ENCODE measurements around the gene PPP3CA.
"Not testable (repeated sequence)": the region's sequence is repeated elsewhere in the genome, so short reads cannot be mapped to it uniquely, and the experiment has no call there.

The PPP3CA gene

GRCh38 chr4:101254776-101255175 lies 92.5 kb downstream of the PPP3CA start:
- no peak for DNase-seq (ENCODE audit: low spot score)

- no peak for DNase-seq (ENCODE audit: low spot score)
Measured at GRCh38 chr4:101253121-101253520, 94.2 kb downstream of the PPP3CA start.

GRCh38 chr4:101252721-101253120 lies 94.6 kb downstream of the PPP3CA start:
- no peak for DNase-seq (ENCODE audit: low spot score)

- no peak for DNase-seq (ENCODE audit: low spot score)
Measured at GRCh38 chr4:101251261-101251660, 96.1 kb downstream of the PPP3CA start.

DNA sequence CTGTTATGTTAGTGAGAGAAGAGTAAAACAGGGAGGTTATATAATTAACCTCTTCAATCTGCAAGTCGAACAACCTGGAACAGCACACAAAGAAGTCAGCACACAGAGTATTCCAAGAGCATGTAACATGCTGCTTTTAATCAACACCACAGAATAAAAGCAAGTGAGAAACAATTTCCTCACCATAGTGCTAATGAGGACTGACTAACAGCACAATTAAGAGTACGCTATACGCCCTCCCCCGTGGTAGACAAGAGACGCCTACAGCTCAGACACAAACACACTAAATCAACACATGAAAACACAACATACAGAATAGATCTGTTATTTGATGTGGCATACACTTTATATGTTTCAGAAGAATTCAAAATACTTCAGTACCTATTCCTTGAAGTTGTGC lies 103.0 kb downstream of the PPP3CA start:
- no peak for DNase-seq (ENCODE audit: low spot score)

GRCh38 chr4:101242441-101242840 lies 104.9 kb downstream of the PPP3CA start:
- no peak for DNase-seq (ENCODE audit: low spot score)

GRCh38 chr4:101240099-101240498 lies 107.2 kb downstream of the PPP3CA start:
- DNase-seq (ENCODE audit: low spot score) = no peak

GRCh38 chr4:101239665-101240064 lies 107.7 kb downstream of the PPP3CA start:
- no peak for DNase-seq (ENCODE audit: low spot score)

GRCh38 chr4:101238706-101239105 lies 108.6 kb downstream of the PPP3CA start:
- DNase-seq (ENCODE audit: low spot score) = no peak

GRCh38 chr4:101237773-101238172 lies 109.6 kb downstream of the PPP3CA start:
- no peak for DNase-seq (ENCODE audit: low spot score)

DNA sequence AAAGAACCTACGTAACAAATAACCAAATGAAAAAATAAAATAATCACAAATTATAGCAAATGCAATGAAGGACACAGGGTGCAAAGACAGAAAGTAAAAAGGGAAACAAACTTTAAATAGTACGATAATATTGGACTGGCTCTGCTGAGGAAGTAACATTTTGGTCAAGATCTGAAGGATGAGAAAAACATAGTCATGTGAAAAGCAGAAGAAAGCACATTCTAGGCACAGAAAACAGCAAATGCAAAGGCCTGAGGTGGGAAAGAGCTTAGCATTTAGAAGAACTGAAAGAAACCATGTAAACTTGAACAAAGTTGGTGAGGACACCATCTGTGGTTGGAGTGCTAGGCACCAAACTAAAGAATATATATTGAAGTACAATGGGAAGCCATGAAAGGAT lies 111.2 kb downstream of the PPP3CA start:
- DNase-seq (ENCODE audit: low spot score) = no peak

DNA sequence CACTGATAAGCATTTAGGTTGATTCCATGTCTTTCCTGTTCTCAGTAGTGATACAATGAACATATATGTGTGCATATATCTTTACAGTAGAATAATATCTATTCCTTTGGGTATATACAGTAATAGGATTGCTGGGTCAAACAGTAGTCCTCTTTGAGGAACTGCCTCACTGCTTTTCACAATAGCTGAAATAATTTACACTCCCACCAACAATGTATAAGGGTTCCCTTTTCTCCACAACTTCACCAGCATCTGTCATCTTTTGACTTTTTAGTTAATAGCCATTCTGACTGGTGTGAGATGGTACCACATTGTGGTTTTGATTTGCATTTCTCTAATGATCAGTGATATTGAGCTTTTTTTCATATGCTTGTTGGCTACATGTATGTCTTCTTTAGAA lies 113.2 kb downstream of the PPP3CA start:
- DNase-seq (ENCODE audit: low spot score) = not testable (repeated sequence)

GRCh38 chr4:101232074-101232776 lies 115.1 kb downstream of the PPP3CA start:
- DNase-seq (ENCODE audit: low spot score) = no peak

GRCh38 chr4:101230801-101231426 lies 116.4 kb downstream of the PPP3CA start:
- DNase-seq (ENCODE audit: low spot score) = no peak

DNA sequence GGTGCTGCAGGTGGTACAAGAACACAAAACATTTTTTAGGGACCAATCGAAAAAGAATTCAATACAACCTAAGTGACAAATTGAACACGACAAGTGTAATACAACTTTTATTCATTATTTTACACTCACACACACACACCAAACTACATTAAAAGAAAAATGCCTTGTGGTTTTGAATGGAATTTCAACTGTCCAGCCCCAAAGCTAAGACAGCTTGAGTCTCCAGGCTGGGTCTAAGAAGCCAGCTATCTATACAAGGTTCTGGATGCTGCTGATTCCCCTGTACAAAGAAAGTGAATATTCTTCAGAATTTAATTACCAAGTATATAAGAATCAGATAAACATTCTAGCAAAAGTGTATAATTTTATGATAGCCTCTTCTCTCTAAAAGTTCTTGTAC lies 118.2 kb downstream of the PPP3CA start:
- no peak for DNase-seq (ENCODE audit: low spot score)

- no peak for DNase-seq (ENCODE audit: low spot score)
Measured at GRCh38 chr4:101227715-101228114, 119.6 kb downstream of the PPP3CA start.

DNA sequence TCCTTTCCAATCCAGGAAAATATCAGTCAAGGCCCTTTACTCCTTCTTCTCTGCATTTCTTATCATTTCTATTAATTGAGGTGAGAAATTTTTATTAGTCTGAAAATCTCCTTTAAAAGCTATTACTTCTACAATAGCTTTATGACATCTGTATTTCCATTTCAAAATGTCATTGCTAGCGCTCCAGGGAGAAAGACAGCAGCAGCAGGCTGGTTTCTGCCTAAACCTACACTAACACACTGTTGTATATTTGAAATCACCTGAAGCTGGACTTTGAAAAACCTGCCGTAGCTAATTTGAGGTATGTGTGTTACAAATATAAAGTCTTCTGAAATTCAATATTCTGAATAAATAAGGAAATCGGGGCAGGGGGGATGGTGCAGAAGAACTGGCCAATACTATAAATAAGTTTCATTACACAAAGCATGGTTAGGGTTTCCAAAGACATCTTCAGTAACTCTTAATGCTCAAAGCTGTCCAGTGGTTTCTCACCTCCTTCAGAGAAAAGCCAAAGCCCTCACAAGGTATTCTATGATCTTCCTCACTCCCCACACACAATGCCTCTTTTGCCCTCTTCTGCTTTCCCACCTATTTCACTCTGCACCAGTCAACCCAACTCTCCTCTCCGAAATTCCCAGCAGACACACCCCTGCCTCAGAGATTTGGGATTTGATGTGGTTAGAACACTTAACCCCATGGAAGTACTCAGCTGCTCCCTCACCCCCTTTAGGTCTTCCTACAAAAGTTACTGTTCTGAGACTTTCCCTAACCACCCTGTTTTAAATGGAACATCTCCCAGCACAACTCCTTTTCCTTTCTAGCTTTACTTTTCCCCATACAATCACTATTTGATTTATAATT lies 122.7 kb downstream of the PPP3CA start:
- no peak for DNase-seq (ENCODE audit: low spot score)

DNA sequence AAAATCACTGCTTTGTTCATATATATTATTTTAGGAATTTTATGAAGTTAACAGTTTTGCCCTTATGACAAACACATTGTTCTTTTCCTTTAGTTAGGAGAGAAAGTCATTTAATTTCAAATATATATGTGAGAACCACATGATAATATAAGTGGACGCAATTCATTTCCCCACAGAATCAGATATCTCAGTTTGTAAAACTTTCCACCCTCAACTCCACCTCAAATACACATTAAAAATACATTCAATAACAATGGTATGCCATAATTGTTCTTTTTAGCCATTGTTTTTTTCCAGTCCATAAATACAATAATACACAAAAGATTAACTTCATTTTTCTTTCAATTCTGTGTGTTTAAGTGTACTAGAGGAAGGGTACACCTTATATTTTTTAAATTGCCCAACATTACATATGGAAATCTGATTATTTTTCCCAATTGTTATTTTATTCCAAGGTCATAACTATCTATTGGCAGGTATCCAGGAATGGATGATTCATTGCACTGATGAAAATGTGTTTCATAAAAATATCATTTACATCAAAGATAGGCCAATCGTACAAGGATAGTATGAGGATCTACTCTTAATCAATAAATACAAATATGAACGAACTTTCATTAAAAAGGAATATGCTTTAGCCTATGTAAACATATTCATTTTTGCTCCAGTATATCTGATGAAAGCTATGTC lies 125.0 kb downstream of the PPP3CA start:
- no peak for DNase-seq (ENCODE audit: low spot score)

DNA sequence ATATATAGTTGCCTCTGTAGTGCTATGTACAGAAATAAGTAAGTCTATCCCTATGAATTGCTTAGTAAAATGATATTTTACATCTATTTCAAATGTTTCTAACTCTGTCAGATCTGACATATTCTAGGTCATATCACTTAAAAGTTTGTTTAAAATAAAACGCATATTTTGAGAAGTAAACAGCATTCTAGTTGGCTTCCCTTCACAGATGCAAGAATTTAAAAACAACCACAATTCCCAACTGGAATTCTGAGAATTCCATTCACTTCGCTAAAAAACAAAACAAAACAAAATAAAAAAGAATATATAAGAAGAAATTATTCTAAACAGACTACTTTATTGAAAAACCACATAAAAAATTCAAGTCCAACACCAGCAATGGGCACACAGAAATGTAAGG lies 126.0 kb downstream of the PPP3CA start:
- DNase-seq (ENCODE audit: low spot score) = no peak

DNA sequence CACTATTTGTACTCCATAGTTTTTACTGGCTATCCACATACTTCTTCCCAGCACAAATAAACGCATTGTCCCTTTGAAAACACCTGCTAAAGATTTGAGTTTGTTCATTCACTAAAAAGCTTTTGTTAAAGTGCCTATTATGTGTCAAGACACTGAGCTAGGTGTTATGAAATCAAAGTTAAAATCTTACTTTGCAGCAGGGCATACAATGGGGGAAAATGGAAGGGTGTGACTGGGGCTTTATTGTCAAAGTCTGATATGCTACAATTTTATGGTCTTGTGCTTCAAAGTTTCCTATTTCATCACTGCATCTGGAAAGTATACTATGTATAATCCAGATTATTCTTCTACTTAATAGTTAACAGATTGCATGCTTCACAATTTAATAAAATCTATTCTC lies 128.4 kb downstream of the PPP3CA start:
- DNase-seq (ENCODE audit: low spot score) = no peak

DNA sequence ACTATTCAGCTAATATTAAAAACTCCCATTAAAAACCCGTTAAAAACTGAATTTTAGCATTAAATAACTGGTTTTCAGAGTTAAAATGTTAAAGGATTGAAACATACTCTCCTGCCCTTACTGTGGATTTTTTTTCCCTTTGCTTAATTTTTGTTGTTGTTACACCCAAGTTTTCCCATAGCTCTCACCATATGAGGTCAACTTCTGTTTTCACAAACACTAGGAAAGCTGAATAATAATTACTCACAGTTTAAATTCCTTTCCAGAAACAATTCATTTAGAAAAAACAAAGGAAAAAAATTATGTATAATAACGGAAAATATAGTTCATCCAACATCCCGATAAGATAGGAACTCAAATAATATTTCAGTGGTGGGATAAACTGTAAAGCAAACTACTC lies 129.0 kb downstream of the PPP3CA start:
- no peak for DNase-seq (ENCODE audit: low spot score)

- DNase-seq (ENCODE audit: low spot score) = no peak
Measured at GRCh38 chr4:101217353-101218031, 129.8 kb downstream of the PPP3CA start.

Measured in hematopoietic multipotent progenitor cell treated with erythropoietin and hydrocortisone succinate and interleukin-3 and kit ligand, for 17 days (in vitro differentiated cells).